ENCODE data around the gene KLF9.

DNA sequence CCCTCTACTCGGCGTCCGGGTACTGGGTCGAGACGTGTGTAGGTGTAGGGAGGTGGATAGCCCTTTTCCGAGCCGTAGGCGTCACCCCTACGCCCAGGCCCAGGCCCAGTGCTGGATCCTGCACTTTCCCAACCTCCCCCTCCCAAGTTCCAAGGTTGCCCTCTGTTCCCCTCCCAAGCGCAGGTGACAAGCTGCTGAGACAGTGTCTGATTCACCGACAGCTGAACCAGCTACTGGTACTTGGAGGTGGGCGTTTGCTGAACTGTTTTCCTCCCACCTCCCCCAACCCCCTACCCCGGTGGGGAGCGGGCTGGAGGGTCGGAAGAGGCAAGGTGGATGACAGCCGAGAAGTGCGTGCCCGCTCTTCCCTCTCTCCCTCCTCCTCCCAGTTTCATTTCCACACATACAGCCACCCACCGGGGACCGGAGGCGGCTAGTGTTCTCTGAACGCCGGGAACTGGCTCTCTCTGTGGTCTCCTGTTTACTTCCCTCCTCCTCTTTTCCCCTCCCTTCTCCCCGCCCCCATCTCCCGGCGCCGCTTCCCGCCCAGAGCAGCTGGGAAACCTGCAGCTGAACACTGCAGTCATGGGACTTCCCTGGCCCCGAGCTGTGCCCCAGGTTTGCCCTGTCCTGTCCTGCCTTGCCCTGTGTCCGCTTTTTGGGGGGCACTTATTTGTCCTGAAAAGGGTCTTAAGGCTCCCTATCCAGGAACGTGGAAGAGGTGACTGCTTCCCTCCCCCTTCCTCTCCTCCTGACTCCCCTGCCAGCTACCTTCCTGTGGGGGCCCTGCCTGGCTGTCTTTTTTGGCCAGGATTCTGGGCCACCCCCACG is 6.2 kb upstream of the KLF9 start:
- TF ChIP-seq, protein P1, sequence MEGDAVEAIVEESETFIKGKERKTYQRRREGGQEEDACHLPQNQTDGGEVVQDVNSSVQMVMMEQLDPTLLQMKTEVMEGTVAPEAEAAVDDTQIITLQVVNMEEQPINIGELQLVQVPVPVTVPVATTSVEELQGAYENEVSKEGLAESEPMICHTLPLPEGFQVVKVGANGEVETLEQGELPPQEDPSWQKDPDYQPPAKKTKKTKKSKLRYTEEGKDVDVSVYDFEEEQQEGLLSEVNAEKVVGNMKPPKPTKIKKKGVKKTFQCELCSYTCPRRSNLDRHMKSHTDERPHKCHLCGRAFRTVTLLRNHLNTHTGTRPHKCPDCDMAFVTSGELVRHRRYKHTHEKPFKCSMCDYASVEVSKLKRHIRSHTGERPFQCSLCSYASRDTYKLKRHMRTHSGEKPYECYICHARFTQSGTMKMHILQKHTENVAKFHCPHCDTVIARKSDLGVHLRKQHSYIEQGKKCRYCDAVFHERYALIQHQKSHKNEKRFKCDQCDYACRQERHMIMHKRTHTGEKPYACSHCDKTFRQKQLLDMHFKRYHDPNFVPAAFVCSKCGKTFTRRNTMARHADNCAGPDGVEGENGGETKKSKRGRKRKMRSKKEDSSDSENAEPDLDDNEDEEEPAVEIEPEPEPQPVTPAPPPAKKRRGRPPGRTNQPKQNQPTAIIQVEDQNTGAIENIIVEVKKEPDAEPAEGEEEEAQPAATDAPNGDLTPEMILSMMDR (conservative IDR thresholded peaks at IDR 0.05; ENCODE audit: low read length): no peak
- no peak for TF ChIP-seq EZH2phosphoT487 (IDR thresholded peaks at IDR 0.05; ENCODE audit: borderline replicate concordance, low read depth, low read length)

All from OCI-LY7 (cell line).